UCSD-AML1 (cell line): ENCODE measurements around the gene NUDT22.

Source experiments
- DNase-seq: peaks from one replicate; lab custom pipeline; 2025; ENCODE audit not compliant: unreplicated experiment; lab: John Stamatoyannopoulos, UW

The NUDT22 gene

GRCh38 chr11:64253481-64253880 lies 27.4 kb downstream of the NUDT22 start:
- DNase-seq: no peak

GRCh38 chr11:64254326-64254725 lies 28.3 kb downstream of the NUDT22 start:
- no peak for DNase-seq

GRCh38 chr11:64255135-64256128 lies 29.4 kb downstream of the NUDT22 start:
- DNase-seq: no peak

GRCh38 chr11:64256300-64256699 lies 30.2 kb downstream of the NUDT22 start:
- no peak for DNase-seq

GRCh38 chr11:64258356-64258755 lies 32.3 kb downstream of the NUDT22 start:
- DNase-seq: no peak

GRCh38 chr11:64258946-64259532 lies 33.0 kb downstream of the NUDT22 start:
- DNase-seq: no peak

- DNase-seq: no peak
Measured at GRCh38 chr11:64259533-64260067, 33.5 kb downstream of the NUDT22 start.

- no peak for DNase-seq
Measured at GRCh38 chr11:64260147-64260708, 34.2 kb downstream of the NUDT22 start.

GRCh38 chr11:64261556-64262080 lies 35.5 kb downstream of the NUDT22 start:
- DNase-seq: no peak

- no peak for DNase-seq
Measured at GRCh38 chr11:64262271-64263002, 36.4 kb downstream of the NUDT22 start.

GRCh38 chr11:64263021-64263946 lies 37.2 kb downstream of the NUDT22 start:
- no peak for DNase-seq

- no peak for DNase-seq
Measured at GRCh38 chr11:64263947-64264317, 37.9 kb downstream of the NUDT22 start.

- no peak for DNase-seq
Measured at GRCh38 chr11:64264371-64264852, 38.3 kb downstream of the NUDT22 start.

GRCh38 chr11:64265176-64266160 lies 39.4 kb downstream of the NUDT22 start:
- no peak for DNase-seq

- no peak for DNase-seq
Measured at GRCh38 chr11:64266339-64266738, 40.3 kb downstream of the NUDT22 start.

GRCh38 chr11:64267207-64267945 lies 41.3 kb downstream of the NUDT22 start:
- no peak for DNase-seq

- peak; percentile 72 for DNase-seq
Measured at GRCh38 chr11:64268025-64268892, 42.2 kb downstream of the NUDT22 start.
